Islet of Langerhans (tissue), 1 donor: Measurements from ENCODE around the gene TNFRSF8.
"Not testable (repeated sequence)": the region's sequence is repeated elsewhere in the genome, so short reads cannot be mapped to it uniquely, and the experiment has no call there.

Source experiments
- FAIRE-seq: peaks from one replicate; lab custom pipeline; 2011; peaks lifted over from hg19 to GRCh38; lab: Jason Lieb, UNC

The TNFRSF8 gene

GRCh38 chr1:12038356-12039163 is 24.5 kb upstream of the TNFRSF8 start:
- FAIRE-seq = no peak

GRCh38 chr1:12039164-12039525 is 24.0 kb upstream of the TNFRSF8 start:
- no peak for FAIRE-seq

GRCh38 chr1:12039824-12040456 is 23.2 kb upstream of the TNFRSF8 start:
- FAIRE-seq = not testable (repeated sequence)

GRCh38 chr1:12040457-12041051 is 22.5 kb upstream of the TNFRSF8 start:
- no peak for FAIRE-seq

DNA sequence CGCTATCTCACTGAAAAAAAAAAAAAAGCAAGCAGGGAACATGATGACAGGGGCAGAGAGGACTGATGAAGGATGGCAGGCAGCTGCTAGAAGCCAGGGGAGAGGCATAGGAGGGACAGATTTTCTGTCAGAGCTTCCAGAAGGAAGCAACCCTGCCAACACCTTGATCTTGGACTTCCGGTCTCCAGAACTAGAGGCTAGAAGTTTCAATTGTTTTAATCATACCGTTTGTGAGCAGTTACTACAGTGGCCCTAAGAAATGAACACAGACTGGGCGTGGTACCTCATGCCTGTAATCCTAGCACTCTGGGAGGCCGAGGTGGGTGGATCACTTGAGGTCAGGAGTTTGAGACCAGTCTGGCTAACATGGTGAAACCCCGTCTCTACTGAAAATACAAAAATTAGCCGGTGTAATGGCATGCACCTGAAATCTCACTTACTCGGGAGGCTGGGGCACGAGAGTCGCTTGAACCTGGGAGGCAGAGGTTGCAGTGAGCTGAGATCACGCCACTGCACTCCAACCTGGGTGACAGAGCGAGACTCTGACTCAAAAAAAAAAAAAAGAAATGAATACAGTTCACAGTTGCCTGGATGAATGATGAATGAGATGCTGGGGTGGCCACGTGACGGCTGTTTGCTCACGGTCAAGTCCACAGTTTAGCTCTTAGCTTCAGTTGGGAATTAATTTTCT is 18.8 kb upstream of the TNFRSF8 start:
- not testable (repeated sequence) for FAIRE-seq

- FAIRE-seq = no peak
These were observed 16.4 kb upstream of the TNFRSF8 start for GRCh38 chr1:12046749-12047119.

DNA sequence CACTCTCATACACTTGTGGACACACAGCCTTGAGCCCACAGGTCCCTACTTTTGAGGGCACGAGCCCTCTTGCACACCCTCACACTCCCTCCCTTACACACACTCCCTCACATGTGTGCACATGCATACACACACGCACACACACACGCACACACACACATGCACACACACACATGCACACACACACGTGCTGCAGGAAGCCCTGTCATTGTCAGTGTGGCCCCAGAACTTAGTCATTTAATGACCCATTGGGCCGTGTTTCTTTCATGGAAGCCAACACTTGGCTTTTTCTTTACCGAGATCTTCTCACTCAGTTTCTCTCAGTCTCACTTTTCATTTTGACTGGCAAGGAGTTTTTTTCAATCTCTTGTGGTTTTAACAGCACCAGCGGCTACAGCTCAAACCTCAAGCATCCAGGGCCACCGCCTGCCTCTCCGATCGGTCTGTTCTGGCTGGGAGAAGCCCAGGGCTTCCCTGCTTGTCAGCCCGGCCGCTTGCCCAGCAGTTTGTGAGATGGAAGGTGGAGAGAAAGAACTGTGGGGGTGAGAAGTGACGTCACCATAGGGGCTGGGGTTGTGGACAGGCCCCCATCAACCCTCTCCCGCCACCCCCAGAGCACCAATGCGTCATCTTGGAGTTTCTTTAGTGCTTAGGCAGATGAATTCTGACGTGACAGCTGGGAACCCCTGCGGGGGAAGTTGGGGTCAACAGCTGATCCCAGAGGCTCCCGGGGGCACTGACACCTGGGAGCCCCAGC is 15.8 kb upstream of the TNFRSF8 start:
- no peak for FAIRE-seq

- FAIRE-seq = no peak
These were observed 14.7 kb upstream of the TNFRSF8 start for GRCh38 chr1:12048372-12048771.

DNA sequence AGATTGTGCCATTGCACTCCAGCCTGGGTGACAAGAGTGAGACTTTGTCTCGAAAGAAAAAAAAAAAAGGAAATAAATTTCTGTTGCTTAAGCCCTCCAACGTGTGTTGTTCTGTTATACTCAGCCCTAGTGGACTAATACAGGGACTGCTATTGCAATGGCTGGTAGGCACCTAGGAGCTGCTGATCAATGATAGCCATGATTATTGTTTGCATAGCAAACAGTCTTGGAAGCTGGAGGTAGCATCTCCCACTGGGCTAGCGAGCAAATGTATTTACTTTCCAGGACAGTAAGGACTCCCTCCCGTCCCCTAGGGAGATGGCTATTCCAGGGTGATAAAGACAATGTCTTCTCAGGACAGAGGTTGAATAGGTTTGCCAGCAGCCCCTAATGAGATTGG is 13.5 kb upstream of the TNFRSF8 start:
- FAIRE-seq = no peak

DNA sequence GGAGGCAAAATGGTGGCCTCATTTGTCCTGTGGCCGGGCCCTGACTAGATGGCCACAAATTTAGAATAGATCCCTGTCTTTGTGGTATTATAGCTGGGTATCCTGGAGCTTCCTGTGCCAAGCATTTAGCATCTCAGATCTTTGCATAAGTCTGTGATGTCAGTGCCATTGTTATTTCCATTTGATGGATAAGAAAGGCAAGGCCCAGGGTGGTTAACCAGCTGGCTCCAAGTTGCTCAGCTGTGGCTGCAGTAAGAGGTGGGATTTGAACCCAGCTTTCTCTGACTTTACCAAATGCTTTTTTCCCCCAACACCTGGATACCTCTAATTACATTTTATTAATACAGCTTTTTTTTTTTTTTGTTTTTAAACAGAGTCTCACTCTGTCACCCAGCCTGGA is 11.7 kb upstream of the TNFRSF8 start:
- no peak for FAIRE-seq

GRCh38 chr1:12052008-12052573 is 11.0 kb upstream of the TNFRSF8 start:
- FAIRE-seq = no peak

DNA sequence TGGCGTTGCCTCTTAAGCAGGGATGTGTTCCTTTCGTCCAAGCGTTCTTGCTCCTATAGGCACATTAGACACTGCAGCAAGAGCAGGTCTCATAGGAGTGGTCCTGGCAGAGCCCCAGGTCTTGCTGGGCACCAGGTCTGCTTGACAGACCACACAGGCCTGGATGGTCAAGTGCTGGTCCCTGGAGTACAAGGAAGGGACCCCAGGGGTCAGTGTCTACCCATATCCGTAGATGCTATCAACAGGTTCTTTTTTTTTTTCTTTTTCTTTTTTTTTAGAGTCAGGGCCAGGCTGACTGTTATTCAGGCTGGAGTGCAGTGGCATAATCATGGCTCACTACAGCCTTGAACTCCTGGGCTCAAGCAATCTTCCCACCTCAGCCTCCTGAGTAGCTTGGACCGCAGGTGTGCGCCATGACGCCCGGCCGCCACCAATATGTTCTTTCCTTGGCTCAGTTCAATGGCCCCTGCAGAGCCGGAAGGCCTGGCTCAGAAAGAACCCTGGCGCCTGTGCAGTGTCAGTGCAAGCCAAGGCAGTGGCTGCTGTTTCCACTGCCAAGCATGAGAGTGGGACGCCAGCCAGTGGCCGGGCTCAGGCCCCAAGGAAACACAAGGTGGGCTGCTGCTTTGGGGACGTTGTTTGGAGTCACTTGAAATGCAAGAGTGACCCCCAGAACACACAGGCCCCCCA is 10.0 kb upstream of the TNFRSF8 start:
- FAIRE-seq = no peak

GRCh38 chr1:12053752-12054548 is 9.2 kb upstream of the TNFRSF8 start:
- FAIRE-seq = no peak

GRCh38 chr1:12055259-12055658 is 7.8 kb upstream of the TNFRSF8 start:
- no peak for FAIRE-seq

DNA sequence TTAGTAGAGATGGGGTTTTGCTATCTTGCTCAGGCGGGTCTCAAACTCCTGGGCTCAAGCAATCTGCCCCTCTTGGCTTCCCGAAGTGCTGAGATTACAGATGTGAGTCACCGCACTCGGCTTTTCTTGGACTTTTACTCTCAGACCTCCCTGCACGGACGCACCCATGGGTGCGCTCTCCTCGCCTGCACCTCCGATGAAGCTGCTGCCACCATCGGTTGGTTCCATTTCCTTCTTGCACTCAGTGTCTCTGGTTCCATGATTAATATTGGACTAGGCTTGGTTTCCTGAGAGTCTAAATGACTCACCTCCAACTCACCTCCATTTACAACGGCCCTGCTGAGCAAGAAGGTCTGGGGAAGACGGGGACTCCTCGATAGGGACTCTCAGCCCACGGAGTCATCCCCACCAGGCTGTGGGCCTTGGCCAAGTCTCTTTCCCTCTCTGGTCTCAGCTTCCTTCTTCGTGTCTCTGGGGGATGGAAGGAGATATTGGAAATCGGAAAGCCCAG is 6.7 kb upstream of the TNFRSF8 start:
- FAIRE-seq = no peak

DNA sequence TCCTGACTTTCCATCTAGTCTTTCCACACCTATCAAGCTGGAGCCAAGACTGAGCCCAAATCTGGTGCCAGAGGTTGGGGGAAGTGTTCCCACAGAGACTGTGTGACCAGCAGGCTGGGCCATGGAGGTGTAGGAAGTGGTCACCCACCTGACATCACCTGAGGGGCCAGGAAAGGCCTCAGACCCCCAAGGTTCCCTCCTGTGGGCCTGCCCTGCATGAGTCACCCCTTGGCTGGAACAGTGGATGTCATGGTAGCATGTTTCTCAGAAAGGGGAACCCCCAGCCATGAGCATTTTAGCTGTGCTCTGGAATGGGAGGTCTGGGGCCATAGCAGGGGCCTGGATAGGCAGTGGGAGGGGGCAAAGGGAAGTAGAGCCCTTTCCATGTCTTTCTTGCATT is 5.7 kb upstream of the TNFRSF8 start:
- no peak for FAIRE-seq

DNA sequence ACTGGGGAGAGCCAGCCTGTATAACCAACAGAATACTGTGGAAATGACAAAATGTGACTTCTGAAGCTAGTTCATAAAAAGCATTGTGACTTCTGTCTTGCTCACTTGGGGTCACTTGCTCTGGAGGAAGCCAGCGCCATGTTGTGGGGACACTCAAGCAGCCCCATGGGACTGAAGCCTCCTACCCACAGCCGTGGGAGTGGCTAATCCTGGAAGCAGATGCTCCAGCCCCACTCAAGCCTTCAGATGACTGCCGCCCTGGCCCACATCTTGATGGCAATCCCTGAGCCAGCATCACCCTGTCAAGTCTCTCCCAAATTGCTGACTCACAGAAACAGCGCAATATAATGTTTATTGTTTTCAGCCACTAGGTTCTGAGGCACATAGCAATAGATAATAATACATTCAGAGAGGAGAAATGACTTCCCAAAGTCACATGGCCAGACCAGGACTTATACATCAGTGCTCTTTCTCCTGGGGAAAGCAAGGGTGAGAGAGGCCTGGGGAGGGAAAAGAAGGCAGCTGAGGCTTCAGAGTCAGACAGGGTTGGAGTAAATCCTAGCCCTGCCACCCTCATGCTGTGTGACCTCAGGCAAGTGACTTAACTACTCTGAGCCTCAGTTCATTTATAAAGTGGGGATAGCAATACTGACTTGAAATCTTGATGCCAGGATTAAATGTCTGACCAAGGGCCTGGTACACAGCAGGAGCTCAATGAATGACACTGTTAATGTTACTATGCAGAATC is 5.0 kb upstream of the TNFRSF8 start:
- no peak for FAIRE-seq

GRCh38 chr1:12059226-12059625 is 3.9 kb upstream of the TNFRSF8 start:
- FAIRE-seq = no peak

- no peak for FAIRE-seq
These were observed 3.2 kb upstream of the TNFRSF8 start for GRCh38 chr1:12059722-12060464.
